ENCODE measurements around the gene ANKRD35. TPM values are rescaled to one million over a fixed set of nuclear protein-coding genes. Genes with fewer than 3 reads are reported as not detected.

Gene ANKRD35
- total and polyA plus RNA-seq, 9 of the 15 experiments (the other 6 are each of a cell fraction or from before 2014, with no cell fraction given) = 0.07 to 0.14 (median 0.07) TPM; not detected in 5

GRCh38 chr1:145927063-145927886 is 41.6 kb upstream of the ANKRD35 start, which contains the start of gene RBM8A (continued):
- TF ChIP-seq AFF1 (IDR thresholded peaks at IDR 0.05; ENCODE audit: low read depth in 1 of 2, partially characterized antibody in 2 of 2) (peak; percentile 79 to 94), HBP1 (CRISPR knock-in tag; IDR thresholded peaks at IDR 0.05) (peak; percentile 84; the same call in 1 of the 2 replicates), ELF2 (CRISPR knock-in tag; IDR thresholded peaks at IDR 0.05) (0 out of 2 replicates have a peak, but pooled peaks have one; percentile 38), YY1 (IDR thresholded peaks at IDR 0.05; ENCODE audit: borderline replicate concordance in 1 of 3, control insufficient read depth in 1 of 3, extremely low read depth in 1 of 3, insufficient read depth in 3 of 3, insufficient read length in 1 of 3, insufficient replicate concordance in 2 of 3, low read depth in 1 of 3, low read length in 2 of 3) (peak; percentile 83 to 98 (median 98)), HOMEZ (CRISPR knock-in tag; IDR thresholded peaks at IDR 0.05) (no peak), ZNF408 (CRISPR knock-in tag; IDR thresholded peaks at IDR 0.05; ENCODE audit: low read depth) (no peak), SMARCE1 (IDR thresholded peaks at IDR 0.05) (peak; percentile 75; the same call in 1 of the 2 replicates), VEZF1 (CRISPR knock-in tag; IDR thresholded peaks at IDR 0.05) (peak; percentile 48; the same call in 1 of the 2 replicates), SMAD4 (CRISPR knock-in tag; conservative IDR thresholded peaks at IDR 0.05) (peak; percentile 90), MTA3 (IDR thresholded peaks at IDR 0.05; ENCODE audit: borderline replicate concordance) (peak; percentile 74; the same call in 1 of the 2 replicates), NR2C2 (CRISPR knock-in tag; IDR thresholded peaks at IDR 0.05) (peak; percentile 98), NR2C2 (tag; IDR thresholded peaks at IDR 0.05) (peak; percentile 100), MTA1 (IDR thresholded peaks at IDR 0.05; ENCODE audit: borderline replicate concordance) (peak; percentile 97), LARP7 (IDR thresholded peaks at IDR 0.05) (peak; percentile 95), POLR2AphosphoS2 (IDR thresholded peaks at IDR 0.05; ENCODE audit: low read length) (peak; percentile 90; the same call in 1 of the 2 replicates), DIDO1 (tag; IDR thresholded peaks at IDR 0.05; ENCODE audit: low read depth) (peak; percentile 81)
